Measurements from ENCODE around the gene ATP6V1B1. TPM values are rescaled to one million over a fixed set of nuclear protein-coding genes. Genes with fewer than 3 reads are reported as not detected.

ATP6V1B1 gene
- total and polyA plus RNA-seq, 4 donors, result not detected

- Histone ChIP-seq H3K9ac (ENCODE audit: low read depth in 1 of 2, low read length in 2 of 2) (no peak overlapping the region), H3K4me3 (ENCODE audit: low read depth in 1 of 3, low read length in 3 of 3) (no peak overlapping the region), H3K4me1 (ENCODE audit: control insufficient read depth in 4 of 4, insufficient read depth in 4 of 4, low read length in 3 of 4) (peaks cover 0 to 7% (median 0%) of the 10 kb centered on the region in 4 donors), H3K27ac (ENCODE audit: low read depth in 1 of 2, low read length in 2 of 2) (no peak overlapping the region), H3K9me3 (ENCODE audit: control insufficient read depth in 4 of 4, low read length in 3 of 4) (no peaks in the 10 kb centered on the region), H3K27me3 (ENCODE audit: control insufficient read depth in 4 of 4, insufficient read depth in 4 of 4, low read length in 3 of 4) (peaks cover 0 to 3% (median 0%) of the 10 kb centered on the region in 4 donors), H3K36me3 (ENCODE audit: control insufficient read depth in 4 of 4, insufficient read depth in 3 of 4, low read depth in 1 of 4, low read length in 3 of 4) (no peaks in the 10 kb centered on the region)
- TF ChIP-seq RXRA (IDR thresholded peaks at IDR 0.05), result no peak
- no peak for DNase-seq (ENCODE audit: low spot score)
- WGBS, result 79% methylated on average over 2 of the region's 2 CpGs
Observed at GRCh38 chr2:70956141-70956540, 20.4 kb downstream of the ATP6V1B1 start.

DNA sequence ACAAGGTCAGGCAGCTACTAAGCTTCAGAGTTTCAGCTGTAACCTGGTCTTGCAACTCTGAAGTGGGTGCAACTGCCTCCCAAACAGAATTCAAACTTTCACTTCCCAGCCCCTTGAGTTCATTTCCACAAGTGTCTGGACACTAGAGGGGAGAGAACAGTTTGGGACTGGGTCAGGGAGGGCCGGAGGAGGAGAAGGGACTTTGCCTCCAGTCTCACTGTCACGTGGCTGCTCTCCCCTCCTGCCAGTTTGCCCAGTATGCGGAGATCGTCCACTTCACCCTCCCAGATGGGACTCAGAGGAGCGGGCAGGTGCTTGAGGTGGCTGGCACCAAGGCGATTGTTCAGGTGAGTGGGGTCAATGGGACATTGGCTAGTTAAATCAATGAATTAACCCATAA is 22.1 kb downstream of the ATP6V1B1 start:
- peaks cover 0 to 7% (median 0%) of the 10 kb centered on the region in 4 donors for H3K4me1 ChIP-seq (ENCODE audit: control insufficient read depth in 4 of 4, insufficient read depth in 4 of 4, low read length in 3 of 4)
- peaks cover 0 to 3% (median 0%) of the 10 kb centered on the region in 4 donors for H3K27me3 ChIP-seq (ENCODE audit: control insufficient read depth in 4 of 4, insufficient read depth in 4 of 4, low read length in 3 of 4)
- no peak overlapping the region for H3K9ac ChIP-seq (ENCODE audit: low read depth in 1 of 2, low read length in 2 of 2)
- no peak overlapping the region for H3K4me3 ChIP-seq (ENCODE audit: low read depth in 1 of 3, low read length in 3 of 3)
- no peaks in the 10 kb centered on the region for H3K36me3 ChIP-seq (ENCODE audit: control insufficient read depth in 4 of 4, insufficient read depth in 3 of 4, low read depth in 1 of 4, low read length in 3 of 4)
- TF ChIP-seq JUND (IDR thresholded peaks at IDR 0.05), result no peak
- TF ChIP-seq SP1 (IDR thresholded peaks at IDR 0.05), result no peak
- TF ChIP-seq, protein P1, sequence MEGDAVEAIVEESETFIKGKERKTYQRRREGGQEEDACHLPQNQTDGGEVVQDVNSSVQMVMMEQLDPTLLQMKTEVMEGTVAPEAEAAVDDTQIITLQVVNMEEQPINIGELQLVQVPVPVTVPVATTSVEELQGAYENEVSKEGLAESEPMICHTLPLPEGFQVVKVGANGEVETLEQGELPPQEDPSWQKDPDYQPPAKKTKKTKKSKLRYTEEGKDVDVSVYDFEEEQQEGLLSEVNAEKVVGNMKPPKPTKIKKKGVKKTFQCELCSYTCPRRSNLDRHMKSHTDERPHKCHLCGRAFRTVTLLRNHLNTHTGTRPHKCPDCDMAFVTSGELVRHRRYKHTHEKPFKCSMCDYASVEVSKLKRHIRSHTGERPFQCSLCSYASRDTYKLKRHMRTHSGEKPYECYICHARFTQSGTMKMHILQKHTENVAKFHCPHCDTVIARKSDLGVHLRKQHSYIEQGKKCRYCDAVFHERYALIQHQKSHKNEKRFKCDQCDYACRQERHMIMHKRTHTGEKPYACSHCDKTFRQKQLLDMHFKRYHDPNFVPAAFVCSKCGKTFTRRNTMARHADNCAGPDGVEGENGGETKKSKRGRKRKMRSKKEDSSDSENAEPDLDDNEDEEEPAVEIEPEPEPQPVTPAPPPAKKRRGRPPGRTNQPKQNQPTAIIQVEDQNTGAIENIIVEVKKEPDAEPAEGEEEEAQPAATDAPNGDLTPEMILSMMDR (IDR thresholded peaks at IDR 0.05; ENCODE audit: low read depth, low read length, missing input control), result no peak
- TF ChIP-seq HNF4G (IDR thresholded peaks at IDR 0.05), result no peak
- H3K9me3 ChIP-seq (ENCODE audit: control insufficient read depth in 4 of 4, low read length in 3 of 4), result no peaks in the 10 kb centered on the region
- WGBS, result 35% methylated on average over 6 of the region's 6 CpGs
- no peak overlapping the region for H3K27ac ChIP-seq (ENCODE audit: low read depth in 1 of 2, low read length in 2 of 2)
- no peak for DNase-seq (ENCODE audit: low spot score)

DNA sequence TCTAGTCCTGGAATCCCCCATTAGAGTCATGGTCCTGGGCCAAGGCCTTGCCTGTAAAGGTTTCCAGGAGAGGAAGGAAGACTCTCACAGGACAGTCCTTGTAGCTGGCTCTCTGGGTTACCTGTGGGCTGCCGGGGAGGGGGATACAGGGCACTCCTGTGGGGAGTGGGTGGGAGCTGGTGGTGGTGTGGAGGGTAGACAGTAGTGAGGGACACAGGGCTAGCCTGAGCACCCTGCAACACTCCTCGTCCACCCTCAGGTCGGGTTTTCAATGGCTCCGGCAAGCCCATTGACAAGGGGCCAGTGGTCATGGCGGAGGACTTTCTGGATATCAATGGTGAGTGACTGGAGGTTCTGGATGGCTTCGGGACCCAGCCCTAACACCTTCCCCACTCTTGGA is 23.1 kb downstream of the ATP6V1B1 start:
- no peak for DNase-seq (ENCODE audit: low spot score)
- WGBS, result 95% methylated on average over 6 of the region's 6 CpGs
- Histone ChIP-seq H3K36me3 (ENCODE audit: control insufficient read depth in 4 of 4, insufficient read depth in 3 of 4, low read depth in 1 of 4, low read length in 3 of 4) (no peaks in the 10 kb centered on the region), H3K4me3 (ENCODE audit: low read depth in 1 of 3, low read length in 3 of 3) (no peak overlapping the region), H3K27me3 (ENCODE audit: control insufficient read depth in 4 of 4, insufficient read depth in 4 of 4, low read length in 3 of 4) (peaks cover 0 to 6% (median 0%) of the 10 kb centered on the region in 4 donors), H3K9me3 (ENCODE audit: control insufficient read depth in 4 of 4, low read length in 3 of 4) (no peaks in the 10 kb centered on the region), H3K27ac (ENCODE audit: low read depth in 1 of 2, low read length in 2 of 2) (no peak overlapping the region), H3K9ac (ENCODE audit: low read depth in 1 of 2, low read length in 2 of 2) (no peak overlapping the region), H3K4me1 (ENCODE audit: control insufficient read depth in 4 of 4, insufficient read depth in 4 of 4, low read length in 3 of 4) (peaks cover 0 to 7% (median 0%) of the 10 kb centered on the region in 4 donors)
- no peak for TF ChIP-seq FOXA2 (IDR thresholded peaks at IDR 0.05)
- no peak for TF ChIP-seq NR2F2 (IDR thresholded peaks at IDR 0.05)
- TF ChIP-seq ZBTB33 (IDR thresholded peaks at IDR 0.05), result no peak
- TF ChIP-seq JUND (IDR thresholded peaks at IDR 0.05), result no peak
- TF ChIP-seq SP1 (IDR thresholded peaks at IDR 0.05), result no peak
- TF ChIP-seq GABPA (IDR thresholded peaks at IDR 0.05 in 1 of 2, conservative IDR thresholded peaks at IDR 0.05 in 1 of 2), result no peak
- TF ChIP-seq, protein P1 (IDR thresholded peaks at IDR 0.05; ENCODE audit: low read depth, low read length, missing input control), result no peak
- no peak for TF ChIP-seq YY1 (IDR thresholded peaks at IDR 0.05)
- no peak for TF ChIP-seq FOXA1 (IDR thresholded peaks at IDR 0.05)
- no peak for TF ChIP-seq HNF4A (conservative IDR thresholded peaks at IDR 0.05)
- no peak for TF ChIP-seq RAD21 (IDR thresholded peaks at IDR 0.05)
- TF ChIP-seq EGR1 (IDR thresholded peaks at IDR 0.05; ENCODE audit: low read depth in 2 of 2), result no peak
- TF ChIP-seq TAF1 (conservative IDR thresholded peaks at IDR 0.05), result no peak
- no peak for TF ChIP-seq RXRA (IDR thresholded peaks at IDR 0.05)
- TF ChIP-seq, protein P2, sequence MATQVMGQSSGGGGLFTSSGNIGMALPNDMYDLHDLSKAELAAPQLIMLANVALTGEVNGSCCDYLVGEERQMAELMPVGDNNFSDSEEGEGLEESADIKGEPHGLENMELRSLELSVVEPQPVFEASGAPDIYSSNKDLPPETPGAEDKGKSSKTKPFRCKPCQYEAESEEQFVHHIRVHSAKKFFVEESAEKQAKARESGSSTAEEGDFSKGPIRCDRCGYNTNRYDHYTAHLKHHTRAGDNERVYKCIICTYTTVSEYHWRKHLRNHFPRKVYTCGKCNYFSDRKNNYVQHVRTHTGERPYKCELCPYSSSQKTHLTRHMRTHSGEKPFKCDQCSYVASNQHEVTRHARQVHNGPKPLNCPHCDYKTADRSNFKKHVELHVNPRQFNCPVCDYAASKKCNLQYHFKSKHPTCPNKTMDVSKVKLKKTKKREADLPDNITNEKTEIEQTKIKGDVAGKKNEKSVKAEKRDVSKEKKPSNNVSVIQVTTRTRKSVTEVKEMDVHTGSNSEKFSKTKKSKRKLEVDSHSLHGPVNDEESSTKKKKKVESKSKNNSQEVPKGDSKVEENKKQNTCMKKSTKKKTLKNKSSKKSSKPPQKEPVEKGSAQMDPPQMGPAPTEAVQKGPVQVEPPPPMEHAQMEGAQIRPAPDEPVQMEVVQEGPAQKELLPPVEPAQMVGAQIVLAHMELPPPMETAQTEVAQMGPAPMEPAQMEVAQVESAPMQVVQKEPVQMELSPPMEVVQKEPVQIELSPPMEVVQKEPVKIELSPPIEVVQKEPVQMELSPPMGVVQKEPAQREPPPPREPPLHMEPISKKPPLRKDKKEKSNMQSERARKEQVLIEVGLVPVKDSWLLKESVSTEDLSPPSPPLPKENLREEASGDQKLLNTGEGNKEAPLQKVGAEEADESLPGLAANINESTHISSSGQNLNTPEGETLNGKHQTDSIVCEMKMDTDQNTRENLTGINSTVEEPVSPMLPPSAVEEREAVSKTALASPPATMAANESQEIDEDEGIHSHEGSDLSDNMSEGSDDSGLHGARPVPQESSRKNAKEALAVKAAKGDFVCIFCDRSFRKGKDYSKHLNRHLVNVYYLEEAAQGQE (IDR thresholded peaks at IDR 0.05), result no peak
- no peak for TF ChIP-seq ATF3 (IDR thresholded peaks at IDR 0.05)

Data from liver (tissue), 9 donors.